ENCODE results near the gene TEDC1. TPM values are rescaled to one million over a fixed set of nuclear protein-coding genes. Genes with fewer than 3 reads are reported as not detected.

The TEDC1 gene
- total RNA-seq, 1 experiment from 2014 or later: 34.0 TPM

GRCh38 chr14:105476831-105477659 is 14.0 kb upstream of the TEDC1 start:
- Histone ChIP-seq H3K27me3 (replicated peaks; ENCODE audit: insufficient read depth, low read depth, low read length, poor library complexity) (no peaks in the 10 kb centered on the region), H3K9me3 (ENCODE audit: low read depth, low read length, poor library complexity, severe bottlenecking) (no peaks in the 10 kb centered on the region), H3K36me3 (ENCODE audit: insufficient read depth, low read length, poor library complexity, severe bottlenecking) (peaks cover 4% of the 10 kb centered on the region), H3K27ac (ENCODE audit: low read depth, low read length, poor library complexity, severe bottlenecking) (peak overlapping the region; percentile 87), H3K4me1 (ENCODE audit: insufficient read depth, low read length, poor library complexity, severe bottlenecking) (peaks cover 56% of the 10 kb centered on the region), H3K4me3 (ENCODE audit: low read depth, low read length, poor library complexity, severe bottlenecking) (peak overlapping the region; percentile 99)
- no peak for DNase-seq (ENCODE audit: low spot score)
- ChIA-PET CTCF (interaction anchor here (1.2 kb wide), 1 partner anchor 106 kb away, joined by 3 read pairs; no protein-coding TSS in a partner anchor), POLR2A (ENCODE audit: low non-redundant PET) (no interaction called here)
- TF ChIP-seq CTCF (conservative IDR thresholded peaks at IDR 0.05; ENCODE audit: low read depth, low read length): no peak
- no peak for TF ChIP-seq EZH2 (IDR thresholded peaks at IDR 0.05; ENCODE audit: borderline replicate concordance, low read depth, low read length, poor library complexity, severe bottlenecking)
- intact Hi-C loops (cut with micrococcal nuclease; ENCODE audit: unreplicated experiment): no loop called here
- BruUV-seq (replicated peaks): no TSS peak

- peaks cover 4% of the 10 kb centered on the region for H3K36me3 ChIP-seq (ENCODE audit: insufficient read depth, low read length, poor library complexity, severe bottlenecking)
- H3K27ac ChIP-seq (ENCODE audit: low read depth, low read length, poor library complexity, severe bottlenecking): no peak overlapping the region
- H3K4me3 ChIP-seq (ENCODE audit: low read depth, low read length, poor library complexity, severe bottlenecking): no peak overlapping the region
- no peaks in the 10 kb centered on the region for H3K27me3 ChIP-seq (replicated peaks; ENCODE audit: insufficient read depth, low read depth, low read length, poor library complexity)
- DNase-seq (ENCODE audit: low spot score): peak; percentile 56
- intact Hi-C loops (cut with micrococcal nuclease; ENCODE audit: unreplicated experiment): no loop called here
- peaks cover 56% of the 10 kb centered on the region for H3K4me1 ChIP-seq (ENCODE audit: insufficient read depth, low read length, poor library complexity, severe bottlenecking)
- no peak for TF ChIP-seq EZH2 (IDR thresholded peaks at IDR 0.05; ENCODE audit: borderline replicate concordance, low read depth, low read length, poor library complexity, severe bottlenecking)
- TF ChIP-seq CTCF (conservative IDR thresholded peaks at IDR 0.05; ENCODE audit: low read depth, low read length): no peak
- ChIA-PET CTCF (interaction anchor here (1.2 kb wide), 1 partner anchor 107 kb away, joined by 3 read pairs; no protein-coding TSS in a partner anchor), POLR2A (ENCODE audit: low non-redundant PET) (no interaction called here)
- no peaks in the 10 kb centered on the region for H3K9me3 ChIP-seq (ENCODE audit: low read depth, low read length, poor library complexity, severe bottlenecking)
- no TSS peak for BruUV-seq (replicated peaks)
Measured at GRCh38 chr14:105477660-105478397, 13.2 kb upstream of the TEDC1 start.

- H3K4me3 ChIP-seq (ENCODE audit: low read depth, low read length, poor library complexity, severe bottlenecking): no peak overlapping the region
- CTCF ChIA-PET: no interaction called here
- intact Hi-C loops (cut with micrococcal nuclease; ENCODE audit: unreplicated experiment): no loop called here
- peaks cover 49% of the 10 kb centered on the region for H3K4me1 ChIP-seq (ENCODE audit: insufficient read depth, low read length, poor library complexity, severe bottlenecking)
- no TSS peak for BruUV-seq (replicated peaks)
- TF ChIP-seq CTCF (conservative IDR thresholded peaks at IDR 0.05; ENCODE audit: low read depth, low read length): no peak
- no peak for TF ChIP-seq EZH2 (IDR thresholded peaks at IDR 0.05; ENCODE audit: borderline replicate concordance, low read depth, low read length, poor library complexity, severe bottlenecking)
- no peaks in the 10 kb centered on the region for H3K9me3 ChIP-seq (ENCODE audit: low read depth, low read length, poor library complexity, severe bottlenecking)
- DNase-seq (ENCODE audit: low spot score): no peak
- no peak overlapping the region for H3K27ac ChIP-seq (ENCODE audit: low read depth, low read length, poor library complexity, severe bottlenecking)
- H3K27me3 ChIP-seq (replicated peaks; ENCODE audit: insufficient read depth, low read depth, low read length, poor library complexity): no peaks in the 10 kb centered on the region
- H3K36me3 ChIP-seq (ENCODE audit: insufficient read depth, low read length, poor library complexity, severe bottlenecking): peaks cover 4% of the 10 kb centered on the region
- POLR2A ChIA-PET (ENCODE audit: low non-redundant PET): no interaction called here
Measured at GRCh38 chr14:105478398-105479251, 12.4 kb upstream of the TEDC1 start.
